Lung (tissue), 12 donors: Measurements from ENCODE around the gene RAPGEF2. TPM values are rescaled to one million over a fixed set of nuclear protein-coding genes. Genes with fewer than 3 reads are reported as not detected.

Experiments
- ATAC-seq: fragments of 200-7000 bp; cut with Tn5 transposase; one replicate; pipeline ENCODE4 v1.9.1; 2020; ENCODE audit warnings: moderate number of reproducible peaks; ENCODE audit not compliant: insufficient read depth, low FRiP score
- DNase-seq, 3 donors: peaks; one replicate each; pipeline ENCODE4 v3.0.0-alpha.2; 2013 to 2017
- H3K27ac ChIP-seq, 2 donors: one replicate each; pipeline ENCODE4 v1.5.1; 2013; ENCODE audit warnings: mild to moderate bottlenecking in 2 of 2, moderate library complexity in 2 of 2, control low read depth in 1 of 2, inconsistent platforms in 1 of 2, low read depth in 1 of 2, low read length in 1 of 2
- H3K27me3 ChIP-seq, 3 donors: one replicate each; pipeline ENCODE4 v1.5.1; 2013; ENCODE audit warnings: low read length in 2 of 3; ENCODE audit not compliant: control insufficient read depth in 3 of 3, insufficient read depth in 3 of 3
- H3K36me3 ChIP-seq, 4 donors: one replicate each; pipeline ENCODE4 v1.5.1; 2013; ENCODE audit warnings: low read length in 4 of 4, mild to moderate bottlenecking in 1 of 4, moderate library complexity in 1 of 4; ENCODE audit not compliant: control insufficient read depth in 4 of 4, insufficient read depth in 4 of 4
- H3K4me1 ChIP-seq, 5 donors: one replicate each; pipeline ENCODE4 v1.5.1; 2013; ENCODE audit warnings: low read length in 5 of 5, mild to moderate bottlenecking in 2 of 5, moderate library complexity in 1 of 5; ENCODE audit not compliant: control insufficient read depth in 5 of 5, insufficient read depth in 5 of 5
- H3K4me3 ChIP-seq: one replicate; pipeline ENCODE4 v1.5.1; 2013; ENCODE audit warnings: mild to moderate bottlenecking, control low read depth, moderate library complexity
- H3K9ac ChIP-seq, 2 donors: one replicate each; pipeline ENCODE4 v1.5.1; 2013; ENCODE audit warnings: low read length in 2 of 2, control low read depth in 1 of 2; ENCODE audit not compliant: insufficient read depth in 1 of 2
- H3K9me3 ChIP-seq, 4 donors: one replicate each; pipeline ENCODE4 v1.5.1; 2013; ENCODE audit warnings: low read length in 3 of 4, mild to moderate bottlenecking in 1 of 4, moderate library complexity in 1 of 4; ENCODE audit not compliant: control insufficient read depth in 4 of 4, insufficient read depth in 3 of 4
- CTCF ChIP-seq: IDR thresholded peaks from 2 replicates; pipeline ENCODE4 v1.5.1; 2012; ENCODE audit warnings: mild to moderate bottlenecking; ENCODE audit errors: control extremely low read depth, extremely low read depth
- WGBS, 2 donors: extraction: QIAGEN DNeasy Blood & Tissue Kit; methylation state at CpG; one replicate each; pipeline ENCODE4 v1.1.7; 2013; 5-methylcytosine and 5-hydroxymethylcytosine counted together
- polyA plus RNA-seq, 2 donors: library from polyadenylated mRNA; stranded (reverse); fragments of 200-250 nt; gene quantifications; one replicate each; pipeline ENCODE4 v1.2.1, GENCODE V29; 2013
- total RNA-seq, 2 donors: library from RNA; depleted of rRNA in 1 of 2; stranded (reverse); fragments of >200 nt in 1 of 2; gene quantifications; one replicate each; pipeline ENCODE4 v1.2.1, GENCODE V29; 2014 to 2021
- donor health status: control.
- donor health status: control.
- donor health status: Bipolar disorder and iron deficiency.
- donor health status: healthy.
- donor health status: DM: yes; HTN: yes; CAD: no.

The RAPGEF2 gene
- total and polyA plus RNA-seq, 4 donors = 8.6 to 88.7 (median 32.2) TPM

DNA sequence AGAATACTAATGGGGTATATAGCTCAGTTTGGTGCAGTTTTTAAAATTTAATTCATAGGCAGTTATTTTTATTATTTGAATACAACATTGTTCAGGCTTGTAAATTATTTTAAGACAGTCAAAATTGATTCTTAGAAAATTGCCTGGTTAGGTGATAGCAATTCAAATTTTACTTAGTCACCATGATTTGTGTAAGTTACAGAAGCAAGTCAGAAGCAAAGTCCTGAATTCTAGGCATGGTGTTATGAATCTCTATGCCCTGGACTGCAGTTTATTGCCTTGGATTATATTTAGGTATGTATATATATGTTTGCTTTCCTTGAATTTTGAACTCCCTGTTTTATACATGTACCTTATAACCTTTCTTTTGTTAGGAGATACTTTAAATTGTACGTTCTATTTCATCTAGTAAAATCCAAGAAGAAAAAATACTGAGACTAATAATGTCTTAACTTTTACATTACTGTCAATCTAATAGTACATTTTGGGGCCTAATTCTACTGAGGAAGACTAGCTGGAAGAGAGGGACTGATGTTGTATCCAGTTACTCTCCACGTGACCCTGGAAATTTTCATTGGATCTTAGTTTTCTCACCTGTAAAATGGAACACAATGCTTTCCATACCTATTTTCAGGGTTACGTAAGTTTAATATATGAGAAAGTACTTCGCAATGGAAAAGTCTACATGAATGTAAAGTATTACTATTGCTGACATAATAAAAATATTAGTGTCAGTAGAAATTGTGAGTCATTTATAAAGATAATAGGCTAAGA is 25.1 kb downstream of the RAPGEF2 start:
- DNase-seq (no peak), ATAC-seq (no peak)
- Histone ChIP-seq H3K27me3 (no peaks in the 10 kb centered on the region), H3K27ac (no peak overlapping the region), H3K9ac (no peak overlapping the region), H3K4me3 (no peak overlapping the region), H3K36me3 (peaks cover 0 to 2% (median 0%) of the 10 kb centered on the region in 4 donors), H3K9me3 (no peaks in the 10 kb centered on the region), H3K4me1 (peaks cover 0 to 18% (median 2%) of the 10 kb centered on the region in 5 donors)
- WGBS, 2 donors = 95% methylated on average over 4 of the region's 4 CpGs
- TF ChIP-seq CTCF = no peak

GRCh38 chr4:159129814-159130550 is 27.1 kb downstream of the RAPGEF2 start:
- peaks cover 0 to 18% (median 2%) of the 10 kb centered on the region in 5 donors for H3K4me1 ChIP-seq
- no peak overlapping the region for H3K4me3 ChIP-seq
- H3K9me3 ChIP-seq = no peaks in the 10 kb centered on the region
- no peaks in the 10 kb centered on the region for H3K27me3 ChIP-seq
- no peak for TF ChIP-seq CTCF
- no peak overlapping the region for H3K27ac ChIP-seq
- ATAC-seq (no peak), DNase-seq (no peak)
- WGBS, 2 donors = 92% methylated on average over 2 of the region's 2 CpGs
- no peak overlapping the region for H3K9ac ChIP-seq
- H3K36me3 ChIP-seq = no peaks in the 10 kb centered on the region

GRCh38 chr4:159131564-159131963 is 28.7 kb downstream of the RAPGEF2 start:
- TF ChIP-seq CTCF = no peak
- ATAC-seq (no peak), DNase-seq (no peak)
- Histone ChIP-seq H3K9me3 (no peaks in the 10 kb centered on the region), H3K4me1 (peaks cover 0 to 19% (median 0%) of the 10 kb centered on the region in 5 donors), H3K4me3 (no peak overlapping the region), H3K27me3 (no peaks in the 10 kb centered on the region), H3K9ac (no peak overlapping the region), H3K27ac (no peak overlapping the region), H3K36me3 (no peaks in the 10 kb centered on the region)
- 91 to 95% methylated on average over 6 of the region's 6 CpGs for WGBS, 2 donors
